GM23338 (cell line): Measurements from ENCODE around the gene PAQR5. TPM values are rescaled to one million over a fixed set of nuclear protein-coding genes. Genes with fewer than 3 reads are reported as not detected.
A peak's percentile ranks its signal among the peaks of the same experiment; 100 is the strongest.

Experiments
- ATAC-seq: fragments of 200-7000 bp; cut with Tn5 transposase; 3 replicates; pipeline ENCODE4 v1.9.1; 2020
- DNase-seq: peaks from one replicate; pipeline ENCODE4 v3.0.0-alpha.2; 2015; ENCODE audit warnings: low spot score
- H2AFZ ChIP-seq: fragments of 200-600 bp; sonication (generic); 2 replicates; pipeline ENCODE4 v1.8.0; 2016; ENCODE audit warnings: antibody characterized with exemption, mild to moderate bottlenecking, moderate library complexity
- H3F3A ChIP-seq: fragments of 200-600 bp; sonication (generic); replicated peaks from 2 replicates; pipeline ENCODE4 v1.8.0; 2017; ENCODE audit warnings: antibody characterized with exemption, mixed run types, low read depth
- H3K27ac ChIP-seq: fragments of 200-600 bp; sonication (generic); 2 replicates; pipeline ENCODE4 v1.6.1; 2016; ENCODE audit warnings: low read depth
- H3K27me3 ChIP-seq: fragments of 200-600 bp; sonication (generic); 2 replicates; pipeline ENCODE4 v1.8.0; 2016; ENCODE audit warnings: mild to moderate bottlenecking, mixed run types, moderate library complexity; ENCODE audit not compliant: insufficient read depth
- H3K36me3 ChIP-seq: fragments of 200-600 bp; sonication (generic); 2 replicates; pipeline ENCODE4 v1.8.0; 2016; ENCODE audit warnings: mild to moderate bottlenecking; ENCODE audit not compliant: insufficient read depth
- H3K4me1 ChIP-seq: fragments of 200-600 bp; sonication (generic); 2 replicates; pipeline ENCODE4 v1.8.0; 2016; ENCODE audit warnings: mild to moderate bottlenecking, moderate library complexity; ENCODE audit not compliant: insufficient read depth
- H3K4me2 ChIP-seq: fragments of 200-600 bp; sonication (generic); 2 replicates; pipeline ENCODE4 v1.7.1; 2017; ENCODE audit warnings: mixed run types
- H3K4me3 ChIP-seq: fragments of 200-600 bp; sonication (generic); 2 replicates; pipeline ENCODE4 v1.6.1; 2016; ENCODE audit warnings: mixed run types
- H3K79me2 ChIP-seq: fragments of 200-600 bp; sonication (generic); replicated peaks from 2 replicates; pipeline ENCODE4 v1.8.0; 2017; ENCODE audit warnings: mild to moderate bottlenecking; ENCODE audit not compliant: insufficient read depth
- H3K9me2 ChIP-seq: fragments of 200-600 bp; sonication (generic); 2 replicates; pipeline ENCODE4 v1.8.0; 2017; ENCODE audit not compliant: insufficient read depth
- H4K20me1 ChIP-seq: fragments of 200-600 bp; sonication (generic); replicated peaks from 2 replicates; pipeline ENCODE4 v1.8.0; 2017; ENCODE audit warnings: mild to moderate bottlenecking; ENCODE audit not compliant: insufficient read depth
- H3K27ac Mint-ChIP-seq: 2 replicates; pipeline ENCODE4 v1.8.0; 2020; ENCODE audit warnings: inconsistent platforms, mild to moderate bottlenecking, moderate library complexity, mixed read lengths
- H3K27me3 Mint-ChIP-seq: 3 replicates; pipeline ENCODE4 v1.8.0; 2022; ENCODE audit warnings: low read depth, mild to moderate bottlenecking, moderate library complexity, mixed read lengths, inconsistent platforms; ENCODE audit not compliant: insufficient read depth, poor library complexity
- H3K36me3 Mint-ChIP-seq: 3 replicates; pipeline ENCODE4 v1.8.0; 2021; ENCODE audit warnings: low read depth, mild to moderate bottlenecking, inconsistent platforms, moderate library complexity, mixed read lengths
- H3K4me1 Mint-ChIP-seq: 3 replicates; pipeline ENCODE4 v1.8.0; 2020; ENCODE audit warnings: mild to moderate bottlenecking, inconsistent platforms, mixed read lengths
- H3K4me3 Mint-ChIP-seq: 3 replicates; pipeline ENCODE4 v1.8.0; 2021; ENCODE audit warnings: moderate library complexity, mild to moderate bottlenecking, inconsistent platforms, mixed read lengths
- H3K9me3 Mint-ChIP-seq: 3 replicates; pipeline ENCODE4 v1.8.0; 2020; ENCODE audit warnings: moderate library complexity, mild to moderate bottlenecking, inconsistent platforms, mixed read lengths
- CREB1 ChIP-seq: fragments of 250-450 bp; sonication (Bioruptor Pico); IDR thresholded peaks from 2 replicates; pipeline ENCODE4 v1.5.0; 2020; ENCODE audit warnings: low read depth, mild to moderate bottlenecking, moderate library complexity
- CTCF ChIP-seq, 2 experiments: fragments of 200-600 bp in 1 of 2; sonication (generic) in 1 of 2; conservative IDR thresholded peaks; 2 replicates each; pipeline versions ENCODE4 v1.5.1 to v1.6.1; 2016 to 2017; ENCODE audit warnings: antibody characterized with exemption in 2 of 2, low read depth in 2 of 2, mild to moderate bottlenecking in 2 of 2, moderate library complexity in 1 of 2
- EZH2 ChIP-seq: fragments of 200-600 bp; sonication (generic); IDR thresholded peaks from one replicate; pipeline ENCODE4 v1.8.0; 2017; ENCODE audit warnings: antibody characterized with exemption, mild to moderate bottlenecking, low read depth; ENCODE audit not compliant: unreplicated experiment
- EZH2phosphoT487 ChIP-seq: fragments of 200-600 bp; sonication (generic); IDR thresholded peaks from one replicate; pipeline ENCODE4 v1.8.1; 2018; ENCODE audit warnings: antibody characterized with exemption; ENCODE audit not compliant: unreplicated experiment
- JUNB ChIP-seq: IDR thresholded peaks from one replicate; pipeline ENCODE4 v1.6.1; 2016; ENCODE audit warnings: antibody characterized with exemption; ENCODE audit not compliant: unreplicated experiment
- NANOG ChIP-seq: IDR thresholded peaks from 2 replicates; pipeline ENCODE4 v1.6.1; 2016; ENCODE audit warnings: antibody characterized with exemption, borderline replicate concordance
- POLR2AphosphoS5 ChIP-seq: IDR thresholded peaks from 2 replicates; pipeline ENCODE4 v1.6.1; 2016; ENCODE audit warnings: antibody characterized with exemption, low read depth
- STAT1 ChIP-seq: IDR thresholded peaks from one replicate; pipeline ENCODE4 v1.6.1; 2016; ENCODE audit warnings: antibody characterized with exemption; ENCODE audit not compliant: unreplicated experiment
- ZNF114 ChIP-seq: fragments of 250-450 bp; sonication (Bioruptor Pico); IDR thresholded peaks from 2 replicates; pipeline ENCODE4 v1.5.0; 2020; ENCODE audit warnings: mild to moderate bottlenecking, moderate library complexity
- ZNF331 ChIP-seq: fragments of 250-450 bp; sonication (Bioruptor Pico); IDR thresholded peaks from 2 replicates; pipeline ENCODE4 v1.5.0; 2020; ENCODE audit warnings: low read depth, mild to moderate bottlenecking, moderate library complexity
- polyA plus RNA-seq: library from polyadenylated mRNA; unstranded; fragments of >200 nt; fragmentation: Nextera tagmentation; extraction: Ambion mirVana; gene quantifications from 2 replicates; pipeline ENCODE4 v1.2.1, GENCODE V29; 2016
- total RNA-seq: library from RNA; depleted of rRNA; stranded (reverse); fragments of >200 nt; shearing (Covaris generic); gene quantifications from 2 replicates; pipeline ENCODE4 v1.2.3, GENCODE V29; 2014
- TF ChIP-seq, protein P1 (sequence below): fragments of 250-450 bp; sonication (Bioruptor Pico); IDR thresholded peaks from 2 replicates; pipeline ENCODE4 v1.5.0; 2020; ENCODE audit warnings: mild to moderate bottlenecking, moderate library complexity
- TF ChIP-seq, protein P2 (sequence below): IDR thresholded peaks from 2 replicates; pipeline ENCODE4 v1.6.1; 2016; ENCODE audit warnings: antibody characterized with exemption
- TF ChIP-seq, protein P3 (sequence below): IDR thresholded peaks from one replicate; pipeline ENCODE4 v1.6.1; 2018; ENCODE audit warnings: antibody characterized with exemption; ENCODE audit not compliant: unreplicated experiment

Gene PAQR5
- total and polyA plus RNA-seq, 2 experiments from 2014 or later: 8.7 to 14.5 TPM

- Histone ChIP-seq H3K4me2 (peak overlapping the region; percentile 81), H3K9me2 (no peaks in the 10 kb centered on the region), H2AFZ (0 out of 2 replicates have a peak overlapping the region, but pooled peaks have one; percentile 7), H3K36me3 (peaks cover 28% of the 10 kb centered on the region), H3K4me3 (peak overlapping the region; percentile 62), H3K79me2 (peaks cover 51% of the 10 kb centered on the region), H3K27me3 (no peaks in the 10 kb centered on the region), H3F3A (no peaks in the 10 kb centered on the region), H3K27ac (peak overlapping the region; percentile 82), H4K20me1 (peaks cover 15% of the 10 kb centered on the region), H3K4me1 (peaks cover 4% of the 10 kb centered on the region; the same call in 1 of the 2 replicates)
- H3K9me3 Mint-ChIP-seq: no peaks in the 10 kb centered on the region
- DNase-seq (peak; percentile 75), ATAC-seq (peak; percentile 72)
- H3K36me3 Mint-ChIP-seq: peaks cover 34% of the 10 kb centered on the region
- TF ChIP-seq ZNF331 (CRISPR knock-in tag) (no peak), EZH2 (no peak), ZNF114 (CRISPR knock-in tag) (no peak), STAT1 (no peak), CTCF (conservative IDR thresholded peaks at IDR 0.05; ENCODE audit: low read depth in 2 of 2) (no peak), JUNB (no peak), CREB1 (CRISPR knock-in tag) (no peak), NANOG (no peak), POLR2AphosphoS5 (no peak), EZH2phosphoT487 (no peak)
- TF ChIP-seq, protein P1, sequence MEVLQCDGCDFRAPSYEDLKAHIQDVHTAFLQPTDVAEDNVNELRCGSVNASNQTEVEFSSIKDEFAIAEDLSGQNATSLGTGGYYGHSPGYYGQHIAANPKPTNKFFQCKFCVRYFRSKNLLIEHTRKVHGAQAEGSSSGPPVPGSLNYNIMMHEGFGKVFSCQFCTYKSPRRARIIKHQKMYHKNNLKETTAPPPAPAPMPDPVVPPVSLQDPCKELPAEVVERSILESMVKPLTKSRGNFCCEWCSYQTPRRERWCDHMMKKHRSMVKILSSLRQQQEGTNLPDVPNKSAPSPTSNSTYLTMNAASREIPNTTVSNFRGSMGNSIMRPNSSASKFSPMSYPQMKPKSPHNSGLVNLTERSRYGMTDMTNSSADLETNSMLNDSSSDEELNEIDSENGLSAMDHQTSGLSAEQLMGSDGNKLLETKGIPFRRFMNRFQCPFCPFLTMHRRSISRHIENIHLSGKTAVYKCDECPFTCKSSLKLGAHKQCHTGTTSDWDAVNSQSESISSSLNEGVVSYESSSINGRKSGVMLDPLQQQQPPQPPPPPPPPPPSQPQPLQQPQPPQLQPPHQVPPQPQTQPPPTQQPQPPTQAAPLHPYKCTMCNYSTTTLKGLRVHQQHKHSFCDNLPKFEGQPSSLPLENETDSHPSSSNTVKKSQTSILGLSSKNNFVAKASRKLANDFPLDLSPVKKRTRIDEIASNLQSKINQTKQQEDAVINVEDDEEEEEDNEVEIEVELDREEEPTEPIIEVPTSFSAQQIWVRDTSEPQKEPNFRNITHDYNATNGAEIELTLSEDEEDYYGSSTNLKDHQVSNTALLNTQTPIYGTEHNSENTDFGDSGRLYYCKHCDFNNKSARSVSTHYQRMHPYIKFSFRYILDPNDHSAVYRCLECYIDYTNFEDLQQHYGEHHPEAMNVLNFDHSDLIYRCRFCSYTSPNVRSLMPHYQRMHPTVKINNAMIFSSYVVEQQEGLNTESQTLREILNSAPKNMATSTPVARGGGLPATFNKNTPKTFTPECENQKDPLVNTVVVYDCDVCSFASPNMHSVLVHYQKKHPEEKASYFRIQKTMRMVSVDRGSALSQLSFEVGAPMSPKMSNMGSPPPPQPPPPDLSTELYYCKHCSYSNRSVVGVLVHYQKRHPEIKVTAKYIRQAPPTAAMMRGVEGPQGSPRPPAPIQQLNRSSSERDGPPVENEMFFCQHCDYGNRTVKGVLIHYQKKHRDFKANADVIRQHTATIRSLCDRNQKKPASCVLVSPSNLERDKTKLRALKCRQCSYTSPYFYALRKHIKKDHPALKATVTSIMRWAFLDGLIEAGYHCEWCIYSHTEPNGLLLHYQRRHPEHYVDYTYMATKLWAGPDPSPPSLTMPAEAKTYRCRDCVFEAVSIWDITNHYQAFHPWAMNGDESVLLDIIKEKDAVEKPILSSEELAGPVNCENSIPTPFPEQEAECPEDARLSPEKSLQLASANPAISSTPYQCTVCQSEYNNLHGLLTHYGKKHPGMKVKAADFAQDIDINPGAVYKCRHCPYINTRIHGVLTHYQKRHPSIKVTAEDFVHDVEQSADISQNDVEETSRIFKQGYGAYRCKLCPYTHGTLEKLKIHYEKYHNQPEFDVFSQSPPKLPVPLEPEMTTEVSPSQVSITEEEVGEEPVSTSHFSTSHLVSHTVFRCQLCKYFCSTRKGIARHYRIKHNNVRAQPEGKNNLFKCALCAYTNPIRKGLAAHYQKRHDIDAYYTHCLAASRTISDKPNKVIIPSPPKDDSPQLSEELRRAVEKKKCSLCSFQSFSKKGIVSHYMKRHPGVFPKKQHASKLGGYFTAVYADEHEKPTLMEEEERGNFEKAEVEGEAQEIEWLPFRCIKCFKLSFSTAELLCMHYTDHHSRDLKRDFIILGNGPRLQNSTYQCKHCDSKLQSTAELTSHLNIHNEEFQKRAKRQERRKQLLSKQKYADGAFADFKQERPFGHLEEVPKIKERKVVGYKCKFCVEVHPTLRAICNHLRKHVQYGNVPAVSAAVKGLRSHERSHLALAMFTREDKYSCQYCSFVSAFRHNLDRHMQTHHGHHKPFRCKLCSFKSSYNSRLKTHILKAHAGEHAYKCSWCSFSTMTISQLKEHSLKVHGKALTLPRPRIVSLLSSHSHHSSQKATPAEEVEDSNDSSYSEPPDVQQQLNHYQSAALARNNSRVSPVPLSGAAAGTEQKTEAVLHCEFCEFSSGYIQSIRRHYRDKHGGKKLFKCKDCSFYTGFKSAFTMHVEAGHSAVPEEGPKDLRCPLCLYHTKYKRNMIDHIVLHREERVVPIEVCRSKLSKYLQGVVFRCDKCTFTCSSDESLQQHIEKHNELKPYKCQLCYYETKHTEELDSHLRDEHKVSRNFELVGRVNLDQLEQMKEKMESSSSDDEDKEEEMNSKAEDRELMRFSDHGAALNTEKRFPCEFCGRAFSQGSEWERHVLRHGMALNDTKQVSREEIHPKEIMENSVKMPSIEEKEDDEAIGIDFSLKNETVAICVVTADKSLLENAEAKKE: no peak
- TF ChIP-seq, protein P2, sequence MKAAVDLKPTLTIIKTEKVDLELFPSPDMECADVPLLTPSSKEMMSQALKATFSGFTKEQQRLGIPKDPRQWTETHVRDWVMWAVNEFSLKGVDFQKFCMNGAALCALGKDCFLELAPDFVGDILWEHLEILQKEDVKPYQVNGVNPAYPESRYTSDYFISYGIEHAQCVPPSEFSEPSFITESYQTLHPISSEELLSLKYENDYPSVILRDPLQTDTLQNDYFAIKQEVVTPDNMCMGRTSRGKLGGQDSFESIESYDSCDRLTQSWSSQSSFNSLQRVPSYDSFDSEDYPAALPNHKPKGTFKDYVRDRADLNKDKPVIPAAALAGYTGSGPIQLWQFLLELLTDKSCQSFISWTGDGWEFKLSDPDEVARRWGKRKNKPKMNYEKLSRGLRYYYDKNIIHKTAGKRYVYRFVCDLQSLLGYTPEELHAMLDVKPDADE: no peak
- TF ChIP-seq, protein P3, sequence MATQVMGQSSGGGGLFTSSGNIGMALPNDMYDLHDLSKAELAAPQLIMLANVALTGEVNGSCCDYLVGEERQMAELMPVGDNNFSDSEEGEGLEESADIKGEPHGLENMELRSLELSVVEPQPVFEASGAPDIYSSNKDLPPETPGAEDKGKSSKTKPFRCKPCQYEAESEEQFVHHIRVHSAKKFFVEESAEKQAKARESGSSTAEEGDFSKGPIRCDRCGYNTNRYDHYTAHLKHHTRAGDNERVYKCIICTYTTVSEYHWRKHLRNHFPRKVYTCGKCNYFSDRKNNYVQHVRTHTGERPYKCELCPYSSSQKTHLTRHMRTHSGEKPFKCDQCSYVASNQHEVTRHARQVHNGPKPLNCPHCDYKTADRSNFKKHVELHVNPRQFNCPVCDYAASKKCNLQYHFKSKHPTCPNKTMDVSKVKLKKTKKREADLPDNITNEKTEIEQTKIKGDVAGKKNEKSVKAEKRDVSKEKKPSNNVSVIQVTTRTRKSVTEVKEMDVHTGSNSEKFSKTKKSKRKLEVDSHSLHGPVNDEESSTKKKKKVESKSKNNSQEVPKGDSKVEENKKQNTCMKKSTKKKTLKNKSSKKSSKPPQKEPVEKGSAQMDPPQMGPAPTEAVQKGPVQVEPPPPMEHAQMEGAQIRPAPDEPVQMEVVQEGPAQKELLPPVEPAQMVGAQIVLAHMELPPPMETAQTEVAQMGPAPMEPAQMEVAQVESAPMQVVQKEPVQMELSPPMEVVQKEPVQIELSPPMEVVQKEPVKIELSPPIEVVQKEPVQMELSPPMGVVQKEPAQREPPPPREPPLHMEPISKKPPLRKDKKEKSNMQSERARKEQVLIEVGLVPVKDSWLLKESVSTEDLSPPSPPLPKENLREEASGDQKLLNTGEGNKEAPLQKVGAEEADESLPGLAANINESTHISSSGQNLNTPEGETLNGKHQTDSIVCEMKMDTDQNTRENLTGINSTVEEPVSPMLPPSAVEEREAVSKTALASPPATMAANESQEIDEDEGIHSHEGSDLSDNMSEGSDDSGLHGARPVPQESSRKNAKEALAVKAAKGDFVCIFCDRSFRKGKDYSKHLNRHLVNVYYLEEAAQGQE: no peak
- peak overlapping the region; percentile 92 for H3K4me3 Mint-ChIP-seq
- H3K4me1 Mint-ChIP-seq: peaks cover 7% of the 10 kb centered on the region; the same call in 2 of the 3 replicates
- peak overlapping the region; percentile 91 for H3K27ac Mint-ChIP-seq
- H3K27me3 Mint-ChIP-seq: no peaks in the 10 kb centered on the region
Observed at GRCh38 chr15:69414701-69415167, 116.0 kb downstream of the PAQR5 start.
